GM19468 (cell line): Measurements from ENCODE around the gene MAST4.

Source experiments
- ATAC-seq: cut with Tn5 transposase; IDR thresholded peaks from one replicate; pipeline ENCODE4 v1.9.1; 2021; ENCODE audit warnings: mild to moderate bottlenecking, moderate library complexity, moderate number of reproducible peaks; ENCODE audit not compliant: unreplicated experiment; ENCODE audit errors: extremely low read depth

The MAST4 gene

GRCh38 chr5:66595756-66596635 is at the start of gene MAST4:
TSS of gene MAST4 (plus strand) at chr5:66596393. CDS start at chr5:66596656, 263 bp downstream.
- ATAC-seq: peak; percentile 85

- ATAC-seq: no peak
Measured at GRCh38 chr5:66546541-66546940, 49.7 kb upstream of the MAST4 start.

GRCh38 chr5:66551338-66551737 is 44.9 kb upstream of the MAST4 start:
- no peak for ATAC-seq

- no peak for ATAC-seq
Measured at GRCh38 chr5:66551945-66552344, 44.2 kb upstream of the MAST4 start.

- ATAC-seq: no peak
Measured at GRCh38 chr5:66553368-66553912, 42.8 kb upstream of the MAST4 start.

- ATAC-seq: peak; percentile 95
Measured at GRCh38 chr5:66553916-66554575, 42.1 kb upstream of the MAST4 start.

GRCh38 chr5:66554884-66555283 is 41.3 kb upstream of the MAST4 start:
- no peak for ATAC-seq

GRCh38 chr5:66558560-66558959 is 37.6 kb upstream of the MAST4 start:
- no peak for ATAC-seq

- ATAC-seq: no peak
Measured at GRCh38 chr5:66560371-66560770, 35.8 kb upstream of the MAST4 start.

- no peak for ATAC-seq
Measured at GRCh38 chr5:66561256-66561990, 34.8 kb upstream of the MAST4 start.

- no peak for ATAC-seq
Measured at GRCh38 chr5:66565878-66566277, 30.3 kb upstream of the MAST4 start.

- no peak for ATAC-seq
Measured at GRCh38 chr5:66567474-66567873, 28.7 kb upstream of the MAST4 start.

GRCh38 chr5:66570201-66570600 is 26.0 kb upstream of the MAST4 start:
- ATAC-seq: no peak

- no peak for ATAC-seq
Measured at GRCh38 chr5:66573733-66574132, 22.5 kb upstream of the MAST4 start.

GRCh38 chr5:66582499-66583165 is 13.6 kb upstream of the MAST4 start:
- ATAC-seq: no peak

- no peak for ATAC-seq
Measured at GRCh38 chr5:66585291-66585690, 10.9 kb upstream of the MAST4 start.

GRCh38 chr5:66587771-66588170 is 8.4 kb upstream of the MAST4 start:
- no peak for ATAC-seq

- peak; percentile 6 for ATAC-seq
Measured at GRCh38 chr5:66596636-66597182, 516 bp downstream of the MAST4 start.

- ATAC-seq: no peak
Measured at GRCh38 chr5:66597183-66597757, 1.1 kb downstream of the MAST4 start.
